ENCODE results near the gene EDA. TPM values are rescaled to one million over a fixed set of nuclear protein-coding genes. Genes with fewer than 3 reads are reported as not detected.

The EDA gene
- total RNA-seq, 1 experiment from 2014 or later: 5.2 TPM

GRCh38 chrX:69961365-69962072, 345.6 kb downstream of the EDA start:
- intact Hi-C loops (cut with micrococcal nuclease): no loop called here
- DNase-seq (ENCODE audit: low read depth, low spot score) (no peak), ATAC-seq (no peak)
- Histone ChIP-seq H3K4me2 (ENCODE audit: low read length) (0 out of 2 replicates have a peak overlapping the region, but pooled peaks have one; percentile 14), H3K9ac (ENCODE audit: low read length) (no peak overlapping the region), H2AFZ (ENCODE audit: low read depth, low read length, poor library complexity, severe bottlenecking) (no peak overlapping the region), H4K20me1 (ENCODE audit: insufficient read depth) (no peaks in the 10 kb centered on the region), H3K27me3 (ENCODE audit: insufficient read depth, low read length) (no peaks in the 10 kb centered on the region), H3K36me3 (ENCODE audit: control insufficient read depth in 1 of 2, insufficient read depth in 2 of 2, low read length in 2 of 2) (no peaks in the 10 kb centered on the region), H3K4me1 (ENCODE audit: control insufficient read depth in 1 of 2, insufficient read depth in 2 of 2, low read length in 2 of 2) (peaks cover 0 to 3% of the 10 kb centered on the region in 2 experiments; a peak in 1 of 4 replicates), H3K9me3 (ENCODE audit: control insufficient read depth in 1 of 2, insufficient read depth in 1 of 2, low read depth in 1 of 2, low read length in 2 of 2) (no peaks in the 10 kb centered on the region), H3K4me3 (replicated peaks in 1 of 2; ENCODE audit: low read depth in 1 of 2, low read length in 2 of 2) (no peak overlapping the region), H3K79me2 (ENCODE audit: insufficient read depth, low read length) (no peaks in the 10 kb centered on the region), H3K27ac (ENCODE audit: low read depth, low read length) (no peak overlapping the region), H3K9me2 (ENCODE audit: insufficient read depth) (no peaks in the 10 kb centered on the region)
- TF ChIP-seq CTCF (IDR thresholded peaks at IDR 0.05 in 2 of 3, conservative IDR thresholded peaks at IDR 0.05 in 1 of 3; ENCODE audit: borderline replicate concordance in 1 of 3, insufficient read depth in 1 of 3, low read depth in 2 of 3, low read length in 2 of 3) (no peak), SRF (IDR thresholded peaks at IDR 0.05; ENCODE audit: low read depth) (no peak), POLR2A (IDR thresholded peaks at IDR 0.05; ENCODE audit: borderline replicate concordance, extremely low read depth, insufficient read depth, insufficient read length) (no peak), SP1 (IDR thresholded peaks at IDR 0.05; ENCODE audit: low read depth) (no peak), JUND (IDR thresholded peaks at IDR 0.05) (no peak), ZNF274 (IDR thresholded peaks at IDR 0.05; ENCODE audit: low read depth, low read length) (no peak), MAX (IDR thresholded peaks at IDR 0.05) (no peak), CEBPB (IDR thresholded peaks at IDR 0.05; ENCODE audit: low read depth) (no peak), YY1 (IDR thresholded peaks at IDR 0.05; ENCODE audit: extremely low read depth, insufficient replicate concordance, low read depth, low read length) (no peak), FOSL1 (IDR thresholded peaks at IDR 0.05; ENCODE audit: low read depth) (no peak), RAD21 (IDR thresholded peaks at IDR 0.05; ENCODE audit: low read depth) (no peak), SIN3A (IDR thresholded peaks at IDR 0.05; ENCODE audit: low read depth) (no peak), REST (IDR thresholded peaks at IDR 0.05; ENCODE audit: low read depth) (no peak)
- TF ChIP-seq, protein P1, sequence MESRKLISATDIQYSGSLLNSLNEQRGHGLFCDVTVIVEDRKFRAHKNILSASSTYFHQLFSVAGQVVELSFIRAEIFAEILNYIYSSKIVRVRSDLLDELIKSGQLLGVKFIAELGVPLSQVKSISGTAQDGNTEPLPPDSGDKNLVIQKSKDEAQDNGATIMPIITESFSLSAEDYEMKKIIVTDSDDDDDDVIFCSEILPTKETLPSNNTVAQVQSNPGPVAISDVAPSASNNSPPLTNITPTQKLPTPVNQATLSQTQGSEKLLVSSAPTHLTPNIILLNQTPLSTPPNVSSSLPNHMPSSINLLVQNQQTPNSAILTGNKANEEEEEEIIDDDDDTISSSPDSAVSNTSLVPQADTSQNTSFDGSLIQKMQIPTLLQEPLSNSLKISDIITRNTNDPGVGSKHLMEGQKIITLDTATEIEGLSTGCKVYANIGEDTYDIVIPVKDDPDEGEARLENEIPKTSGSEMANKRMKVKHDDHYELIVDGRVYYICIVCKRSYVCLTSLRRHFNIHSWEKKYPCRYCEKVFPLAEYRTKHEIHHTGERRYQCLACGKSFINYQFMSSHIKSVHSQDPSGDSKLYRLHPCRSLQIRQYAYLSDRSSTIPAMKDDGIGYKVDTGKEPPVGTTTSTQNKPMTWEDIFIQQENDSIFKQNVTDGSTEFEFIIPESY (IDR thresholded peaks at IDR 0.05; ENCODE audit: extremely low read depth, insufficient replicate concordance, low read length): no peak
- ChIA-PET CTCF (no interaction called here), POLR2A (no interaction called here), RAD21 (ENCODE audit: low non-redundant PET in 1 of 2, low total read pairs in 2 of 2, uncharacterized antibody in 2 of 2, unreplicated experiment in 2 of 2) (no interaction called here)
- no TSS peak for BruUV-seq (replicated peaks)
